GM18502 (cell line): ENCODE results near the gene PTGER2.
A peak's percentile ranks its signal among the peaks of the same experiment; 100 is the strongest.

Experiments
- ATAC-seq: cut with Tn5 transposase; IDR thresholded peaks from one replicate; pipeline ENCODE4 v1.9.1; 2021; ENCODE audit warnings: mild to moderate bottlenecking; ENCODE audit not compliant: unreplicated experiment, poor library complexity

The PTGER2 gene

DNA sequence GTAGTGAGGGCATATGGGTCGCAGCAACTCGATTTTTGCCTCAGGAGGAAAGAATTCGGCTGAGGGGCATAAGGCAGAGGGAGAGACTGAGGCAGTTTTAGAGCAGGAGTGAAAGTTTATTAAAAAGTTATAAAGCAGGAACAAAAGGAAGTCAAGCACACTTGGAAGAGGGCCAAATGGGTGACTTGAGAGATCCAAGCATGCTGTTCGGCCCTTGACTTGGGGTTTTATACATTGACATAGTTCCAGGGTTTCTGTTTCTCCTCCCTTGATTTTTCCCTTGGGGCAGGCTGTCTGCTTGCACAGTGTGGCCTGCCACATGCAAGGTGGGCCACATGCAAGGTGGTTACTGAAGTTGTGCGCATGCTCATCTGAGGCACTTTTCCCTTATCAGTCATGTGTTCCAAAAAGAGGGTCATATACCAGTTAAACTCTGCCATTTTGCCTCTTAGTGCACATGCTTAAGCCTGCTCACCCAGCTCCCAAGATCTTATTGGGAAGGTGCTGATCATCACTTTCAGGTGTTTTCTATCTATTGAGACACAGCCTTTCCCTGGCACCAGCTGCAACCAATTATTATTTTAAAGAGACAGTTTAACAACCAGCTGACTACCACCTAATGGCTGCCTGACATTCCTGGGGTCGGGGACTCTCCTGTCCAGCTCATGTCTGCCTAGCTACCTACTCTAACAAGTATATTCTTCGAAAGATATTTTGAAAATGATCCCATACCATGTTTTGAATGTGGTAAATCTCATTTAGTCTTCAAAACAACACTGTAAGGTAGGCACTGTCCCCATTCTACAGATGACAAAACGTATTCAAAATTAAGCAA is 19.9 kb downstream of the PTGER2 start:
- ATAC-seq = no peak

DNA sequence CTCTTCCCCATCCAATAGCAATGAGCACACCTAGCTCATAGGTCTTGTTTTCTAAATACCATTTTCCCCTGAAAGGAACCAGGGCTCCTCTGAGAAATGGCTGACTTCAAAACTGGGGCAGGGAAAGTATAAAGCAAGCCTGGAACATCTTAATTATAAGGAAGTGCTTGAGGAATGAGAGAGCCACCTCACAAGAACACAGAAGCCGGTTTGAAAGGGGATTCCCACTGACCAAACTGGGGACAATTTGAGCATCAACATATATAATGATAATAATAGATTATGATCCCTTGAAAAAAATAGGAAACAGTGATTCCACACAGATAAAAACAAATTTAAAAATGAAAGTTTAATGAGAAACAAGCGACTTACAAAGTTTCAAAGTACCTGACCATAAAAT is 22.1 kb downstream of the PTGER2 start:
- no peak for ATAC-seq

- ATAC-seq = no peak
Observed at GRCh38 chr14:52338051-52338681, 24.1 kb downstream of the PTGER2 start.

- ATAC-seq = no peak
Observed at GRCh38 chr14:52339262-52339661, 25.1 kb downstream of the PTGER2 start.

- ATAC-seq = no peak
Observed at GRCh38 chr14:52342849-52343596, 28.9 kb downstream of the PTGER2 start.

DNA sequence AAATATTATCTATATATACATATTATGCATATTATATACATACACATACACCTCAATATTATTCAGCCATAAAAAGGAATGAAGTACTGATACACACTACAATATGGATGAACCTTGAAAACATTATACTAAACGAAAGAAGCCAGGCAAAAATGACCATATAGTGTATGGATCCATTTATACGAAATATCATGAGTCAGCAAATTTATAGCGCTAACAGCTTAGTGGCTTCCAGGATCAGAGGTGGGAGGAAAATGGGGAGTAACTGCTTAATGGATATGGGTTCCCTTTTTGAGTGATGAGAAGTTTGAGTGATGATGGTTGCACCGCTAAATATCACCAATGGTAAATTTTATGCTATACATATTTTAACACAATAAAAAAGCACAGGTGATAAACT is 32.7 kb downstream of the PTGER2 start:
- no peak for ATAC-seq

GRCh38 chr14:52348279-52348678 is 34.2 kb downstream of the PTGER2 start:
- no peak for ATAC-seq

DNA sequence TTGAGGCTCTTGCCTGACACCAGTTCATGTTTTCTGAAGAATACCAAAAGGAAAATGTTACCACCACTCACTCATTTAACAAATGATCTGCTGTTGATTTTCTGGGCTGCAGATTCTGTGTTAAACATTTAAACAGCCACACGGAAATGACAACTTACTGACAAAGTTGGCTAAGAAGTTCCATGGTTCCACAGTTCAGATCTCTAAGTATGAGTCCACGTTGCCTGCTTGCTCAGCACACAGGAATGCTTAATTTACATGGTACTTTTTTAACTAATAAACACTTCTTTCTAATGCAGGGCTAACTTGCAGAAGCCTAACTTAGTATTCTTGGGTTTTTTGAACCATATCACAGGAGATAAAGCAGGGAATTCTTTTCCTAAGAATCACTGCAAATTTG is 34.7 kb downstream of the PTGER2 start:
- ATAC-seq = no peak

- ATAC-seq = no peak
Observed at GRCh38 chr14:52349731-52350130, 35.6 kb downstream of the PTGER2 start.

GRCh38 chr14:52350445-52350844 is 36.3 kb downstream of the PTGER2 start:
- no peak for ATAC-seq

- ATAC-seq = peak; percentile 28
Observed at GRCh38 chr14:52351233-52352060, 37.3 kb downstream of the PTGER2 start.

DNA sequence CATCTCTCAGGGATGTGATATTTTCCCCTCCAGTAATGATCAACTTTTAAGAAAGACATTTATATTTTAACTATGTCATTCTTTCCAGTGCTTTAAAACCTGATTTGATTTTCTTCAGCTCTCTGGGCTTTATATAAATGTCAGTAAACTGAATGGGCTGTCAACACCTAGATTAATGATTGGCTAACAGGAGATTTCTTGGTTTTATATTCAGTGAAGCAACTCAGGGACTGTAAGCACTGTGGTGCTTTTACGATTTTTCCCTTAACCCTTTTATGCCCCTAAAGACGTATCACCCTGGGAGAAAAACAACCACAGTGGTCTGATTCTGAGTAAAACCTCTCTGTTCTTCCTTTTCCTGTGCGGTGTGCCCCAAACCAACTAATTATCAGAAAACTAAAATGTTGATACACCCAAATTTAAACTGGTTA is 38.0 kb downstream of the PTGER2 start:
- ATAC-seq = peak; percentile 79

- ATAC-seq = no peak
Observed at GRCh38 chr14:52352569-52352968, 38.5 kb downstream of the PTGER2 start.

DNA sequence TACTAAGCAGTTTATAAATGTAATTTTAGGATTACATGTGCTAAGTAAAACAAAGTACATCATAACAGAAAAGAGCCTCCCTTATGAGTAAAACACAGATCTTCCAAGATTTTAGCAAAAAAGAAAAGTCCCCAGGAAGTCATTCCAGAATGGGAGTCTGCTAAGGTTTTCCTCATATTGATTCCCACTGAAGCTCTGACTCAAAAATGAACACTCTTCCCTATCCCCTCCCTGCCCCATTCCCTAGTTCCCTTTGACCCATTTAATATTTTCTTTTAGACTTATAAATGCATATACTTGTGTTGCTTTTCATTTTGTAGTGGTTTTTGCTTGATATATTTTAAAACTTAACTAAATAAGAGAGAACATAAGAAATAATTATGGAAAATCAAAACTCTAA is 40.1 kb downstream of the PTGER2 start:
- no peak for ATAC-seq

GRCh38 chr14:52355016-52355431 is 40.9 kb downstream of the PTGER2 start:
- no peak for ATAC-seq

DNA sequence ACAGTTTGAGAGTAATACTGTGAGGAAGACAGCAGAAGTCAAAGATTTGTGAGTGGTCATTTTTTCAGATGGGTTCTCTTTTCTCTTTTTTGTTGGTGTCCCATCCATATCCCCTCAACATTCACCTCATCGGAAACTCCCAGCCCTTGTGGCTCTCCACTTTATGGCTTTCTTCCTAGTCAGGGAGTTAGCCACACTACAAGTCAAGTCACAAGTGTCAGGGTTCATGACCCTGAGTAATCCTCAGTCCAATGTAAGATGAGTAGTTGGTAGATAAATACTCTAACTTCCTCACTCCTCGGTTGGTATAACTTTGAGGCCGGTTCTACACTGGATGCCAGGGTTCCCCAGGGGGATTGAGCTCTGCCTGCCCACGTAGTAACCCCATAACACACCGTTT is 41.4 kb downstream of the PTGER2 start:
- ATAC-seq = no peak

DNA sequence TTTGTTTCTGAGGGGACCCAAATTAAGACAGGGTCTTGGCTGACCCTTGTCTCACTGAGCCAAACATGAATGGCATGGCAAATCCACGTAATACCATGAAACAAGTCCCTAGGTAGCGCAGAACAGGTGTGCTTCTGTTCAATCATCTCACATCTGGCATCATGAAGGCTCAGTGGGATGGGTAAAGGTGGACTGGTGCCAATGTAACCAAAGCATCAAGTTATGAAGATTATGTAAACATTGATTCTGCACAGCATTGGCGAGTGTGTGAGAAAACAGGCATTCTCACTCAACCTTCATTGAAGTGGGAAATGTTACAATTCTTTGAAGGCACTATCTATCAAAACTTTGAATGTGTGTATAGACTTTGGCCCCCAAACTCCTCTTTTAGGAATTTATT is 41.9 kb downstream of the PTGER2 start:
- no peak for ATAC-seq

DNA sequence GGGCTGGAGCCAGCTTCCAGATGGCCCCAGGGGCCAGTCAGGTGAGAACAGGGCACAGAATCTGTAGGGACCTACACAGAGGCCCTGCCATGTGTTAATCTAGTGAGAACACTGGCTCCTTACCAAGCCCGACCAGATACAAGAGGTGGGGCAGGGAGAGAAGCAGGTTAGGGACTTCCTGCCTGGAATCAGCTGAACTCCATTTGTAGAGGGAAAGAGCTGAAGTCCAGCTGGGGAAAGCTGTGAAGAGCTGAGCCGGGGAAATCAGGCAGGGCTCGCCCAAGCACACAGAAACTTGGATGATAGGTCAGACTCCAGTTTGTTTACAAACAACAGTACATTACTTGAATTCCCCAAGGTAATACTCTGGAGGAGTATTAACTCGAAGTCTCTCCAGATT is 46.7 kb downstream of the PTGER2 start:
- ATAC-seq = no peak

DNA sequence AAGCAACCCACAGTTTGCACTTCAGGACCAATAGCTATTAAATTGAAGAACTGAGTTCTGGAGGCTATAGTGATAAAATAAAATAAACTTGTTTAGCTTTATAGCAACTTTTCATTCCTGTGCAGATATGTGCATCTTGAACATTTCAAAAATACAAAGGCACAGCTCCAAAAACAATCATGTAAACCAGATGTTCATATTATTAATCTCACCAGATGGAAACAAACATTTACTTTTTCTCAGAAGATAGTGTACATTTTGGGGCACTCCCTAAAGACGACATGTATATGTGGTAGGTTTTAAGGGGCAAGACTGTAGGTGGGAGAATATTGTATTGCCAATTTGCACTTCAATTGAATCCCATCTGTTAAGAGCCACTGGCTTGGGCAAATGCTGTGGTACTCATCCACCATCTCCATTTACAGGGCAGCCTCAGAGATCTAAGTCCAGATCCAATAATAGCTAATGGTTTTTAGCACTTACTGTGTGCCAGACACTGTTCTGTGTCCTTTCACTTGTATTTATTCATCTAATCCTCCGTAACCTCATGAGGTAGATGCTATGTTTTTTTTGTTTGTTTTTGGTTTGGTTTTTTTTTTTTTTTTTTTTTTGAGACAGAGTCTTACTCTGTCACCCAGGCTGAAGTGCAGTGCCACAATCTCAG is 49.1 kb downstream of the PTGER2 start:
- no peak for ATAC-seq

DNA sequence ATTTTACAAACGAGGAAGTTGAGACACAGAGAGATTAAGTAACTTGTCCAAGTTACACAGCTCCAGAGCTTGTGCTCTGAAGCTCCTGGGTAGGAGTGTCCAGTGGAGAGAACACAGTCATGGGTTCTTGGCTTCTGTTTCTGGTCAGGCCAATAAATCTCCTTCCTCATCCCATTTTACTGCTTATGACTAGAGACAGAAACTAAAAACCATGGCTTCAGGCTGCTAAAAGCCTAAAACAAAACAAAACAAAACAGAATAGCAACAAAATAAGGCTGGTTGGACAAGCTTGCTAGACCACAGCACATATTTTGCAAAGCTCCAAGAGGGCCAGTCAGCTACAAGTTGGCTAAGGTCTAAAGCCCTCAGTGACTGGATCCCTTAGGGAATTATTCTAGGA is 49.8 kb downstream of the PTGER2 start:
- no peak for ATAC-seq
